ENCODE results near the gene ATP2B2.
A peak's percentile ranks its signal among the peaks of the same experiment; 100 is the strongest.

The ATP2B2 gene

DNA sequence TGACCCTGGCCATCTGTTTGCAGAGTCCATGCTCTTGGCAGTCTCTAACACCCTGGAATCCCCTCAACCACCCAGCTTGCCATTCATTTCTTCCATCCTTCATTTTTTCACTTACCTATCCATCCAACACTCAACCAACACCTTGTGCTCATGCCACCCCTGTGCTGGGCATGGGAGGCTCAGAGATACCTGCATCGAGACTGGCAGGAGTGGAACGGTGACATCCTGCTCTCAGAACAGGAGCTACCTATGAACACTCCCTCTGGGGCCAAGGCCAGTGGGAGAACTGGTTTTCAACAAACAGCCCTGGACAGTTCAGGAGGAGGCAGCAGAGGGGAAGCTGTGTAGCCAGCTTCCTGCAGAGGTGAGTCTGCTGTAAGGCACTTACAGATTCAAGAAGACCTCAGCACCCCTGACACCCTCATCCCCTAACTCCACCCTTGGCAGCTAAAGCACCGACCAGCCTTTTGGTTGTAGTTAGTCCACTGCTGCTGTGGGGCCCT is 19.5 kb upstream of the ATP2B2 start:
- Histone ChIP-seq H3K4me2 (no peak overlapping the region), H3K9me3 (replicated peaks in 1 of 11) (no peaks in the 10 kb centered on the region), H3K27ac (no peak overlapping the region), H3K27me3 (no peaks in the 10 kb centered on the region), H4K20me1 (peaks cover 0 to 5% (median 0%) of the 10 kb centered on the region in 11 experiments; a peak in 1 of 22 replicates), H3K36me3 (no peaks in the 10 kb centered on the region), H3K9ac (no peak overlapping the region), H3K4me3 (no peak overlapping the region), H3K4me1 (peaks cover 0 to 18% (median 14%) of the 10 kb centered on the region in 10 experiments; a peak in 17 of 20 replicates)
- TF ChIP-seq Cebpa-rat (IDR thresholded peaks at IDR 0.05), result no peak

DNA sequence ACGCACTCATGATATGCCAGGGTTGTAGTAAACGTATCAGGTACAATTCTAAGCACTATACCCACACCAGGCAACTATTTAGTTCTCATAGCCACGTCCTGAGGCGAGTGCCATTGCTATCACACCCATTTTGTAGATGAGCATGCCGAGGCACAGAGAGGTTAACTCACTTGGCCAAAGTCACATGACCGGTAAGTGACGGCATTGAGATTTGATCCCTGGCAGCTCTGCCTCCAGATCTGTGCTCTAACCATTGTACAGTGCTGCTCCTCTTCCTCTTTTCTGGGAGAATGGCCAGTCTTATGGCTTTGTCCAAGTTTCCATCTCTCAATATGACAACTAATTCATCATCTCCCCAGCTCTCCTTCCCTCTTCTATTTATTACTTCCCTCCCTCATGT is 18.9 kb upstream of the ATP2B2 start:
- Histone ChIP-seq H3K4me2 (no peak overlapping the region), H3K9me3 (replicated peaks in 1 of 11) (no peaks in the 10 kb centered on the region), H3K36me3 (no peaks in the 10 kb centered on the region), H3K4me3 (no peak overlapping the region), H3K27me3 (no peaks in the 10 kb centered on the region), H4K20me1 (peaks cover 0 to 5% (median 0%) of the 10 kb centered on the region in 11 experiments; a peak in 2 of 22 replicates), H3K4me1 (peaks cover 0 to 18% (median 14%) of the 10 kb centered on the region in 10 experiments; a peak in 17 of 20 replicates), H3K9ac (no peak overlapping the region), H3K27ac (no peak overlapping the region)
- no peak for TF ChIP-seq Cebpa-rat (IDR thresholded peaks at IDR 0.05)

DNA sequence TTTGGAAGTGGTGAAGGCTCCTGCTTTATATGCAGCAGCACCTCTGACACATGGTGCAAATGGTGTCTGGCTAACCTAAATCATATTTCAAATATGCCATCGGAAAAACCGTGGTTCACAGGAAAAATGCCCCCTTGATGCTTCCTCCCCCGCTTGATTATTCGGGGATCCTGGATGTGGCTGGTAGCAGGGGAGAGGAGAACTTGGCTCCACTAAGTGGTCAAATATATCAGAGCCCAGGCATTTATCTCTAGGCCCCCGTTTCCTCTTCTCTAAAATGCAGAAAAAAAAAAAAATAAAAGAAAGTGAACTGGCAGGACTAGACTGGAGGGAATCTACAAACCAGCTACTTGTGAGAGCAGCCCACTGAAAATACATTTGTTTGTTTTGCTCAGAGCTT is 18.2 kb upstream of the ATP2B2 start:
- H3K27ac ChIP-seq, result no peak overlapping the region
- peaks cover 0 to 11% (median 7%) of the 10 kb centered on the region in 10 experiments; a peak in 17 of 20 replicates for H3K4me1 ChIP-seq
- H3K9me3 ChIP-seq (replicated peaks in 1 of 11), result no peaks in the 10 kb centered on the region
- H3K36me3 ChIP-seq, result no peaks in the 10 kb centered on the region
- no peak overlapping the region for H3K4me3 ChIP-seq
- TF ChIP-seq Cebpa-rat (IDR thresholded peaks at IDR 0.05), result no peak
- no peak overlapping the region for H3K4me2 ChIP-seq
- no peaks in the 10 kb centered on the region for H3K27me3 ChIP-seq
- H4K20me1 ChIP-seq, result peaks cover 0 to 5% (median 0%) of the 10 kb centered on the region in 11 experiments; a peak in 2 of 22 replicates
- H3K9ac ChIP-seq, result no peak overlapping the region

DNA sequence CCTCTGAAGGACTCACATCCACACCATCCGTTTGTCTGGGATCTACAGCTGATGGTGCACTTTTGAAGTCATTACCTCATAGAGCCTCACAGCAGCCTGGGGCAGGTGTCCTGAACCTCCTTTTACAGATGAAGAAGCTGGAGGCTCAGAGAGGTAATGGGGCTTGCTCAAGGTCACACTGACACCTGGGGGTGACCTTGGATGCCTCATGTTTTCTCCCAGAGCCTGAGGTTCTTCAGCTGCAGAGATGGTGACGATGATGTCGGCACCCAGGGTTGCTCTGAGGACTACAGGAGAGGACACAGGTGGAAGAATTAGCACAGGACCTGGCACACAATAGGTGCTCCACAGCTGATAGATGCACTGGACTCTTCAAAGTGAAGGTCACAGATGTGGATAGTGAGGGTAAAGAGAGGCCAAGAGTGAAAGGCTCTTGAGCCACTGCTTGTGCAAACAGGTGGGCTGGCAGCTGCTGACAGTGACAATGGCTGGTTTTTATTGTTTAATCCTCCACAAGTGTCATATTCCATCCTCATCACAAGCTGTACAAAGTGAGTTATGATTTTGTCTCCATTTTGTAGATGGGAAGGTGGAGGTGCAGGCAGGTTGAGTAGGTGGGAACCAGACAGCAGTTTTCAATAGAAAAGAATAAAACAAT is 17.4 kb upstream of the ATP2B2 start:
- no peak overlapping the region for H3K4me3 ChIP-seq
- no peak overlapping the region for H3K9ac ChIP-seq
- no peak overlapping the region for H3K27ac ChIP-seq
- H3K9me3 ChIP-seq (replicated peaks in 1 of 11), result no peaks in the 10 kb centered on the region
- no peaks in the 10 kb centered on the region for H3K27me3 ChIP-seq
- H3K36me3 ChIP-seq, result no peaks in the 10 kb centered on the region
- 0 out of 20 replicates have a peak, but pooled peaks cover 0 to 3% (median 0%) of the 10 kb centered on the region in 10 experiments for H3K4me1 ChIP-seq
- H4K20me1 ChIP-seq, result peaks cover 0 to 5% (median 0%) of the 10 kb centered on the region in 11 experiments; a peak in 2 of 22 replicates
- TF ChIP-seq Cebpa-rat (IDR thresholded peaks at IDR 0.05), result no peak
- no peak overlapping the region for H3K4me2 ChIP-seq

DNA sequence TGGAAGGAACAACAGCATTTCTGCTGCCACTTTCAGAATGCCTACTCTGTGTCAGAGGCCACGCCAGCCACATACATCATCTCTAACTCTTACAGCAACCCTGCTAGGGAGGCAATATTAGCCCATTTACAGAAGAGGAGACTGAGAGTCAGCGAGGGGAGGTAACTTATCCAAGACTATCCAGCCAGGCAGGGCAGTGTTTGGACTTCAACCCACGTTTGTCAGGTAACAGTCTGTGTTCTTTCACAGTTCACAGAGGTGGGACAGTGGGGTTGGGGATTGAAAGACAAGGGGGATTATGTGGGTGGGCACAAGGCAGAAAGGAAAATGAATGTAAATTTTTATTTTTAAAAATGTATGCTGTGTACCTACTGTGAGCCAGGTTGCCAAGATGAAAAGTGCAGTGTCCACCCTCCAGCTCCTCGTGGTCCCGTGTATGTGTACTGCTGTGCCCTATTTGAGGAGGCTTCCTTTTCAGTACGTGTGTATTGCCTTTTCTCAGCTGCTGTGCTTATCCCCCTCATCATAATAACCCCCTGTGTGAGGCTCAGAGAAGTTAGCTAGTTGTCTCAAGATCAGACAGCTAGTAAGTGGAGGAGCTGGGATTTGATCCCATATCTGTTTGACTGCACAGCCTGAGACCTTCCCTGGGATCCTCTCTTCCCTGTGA is 16.5 kb upstream of the ATP2B2 start:
- no peaks in the 10 kb centered on the region for H3K27me3 ChIP-seq
- H3K4me2 ChIP-seq, result no peak overlapping the region
- H3K27ac ChIP-seq, result no peak overlapping the region
- H3K4me1 ChIP-seq, result peaks cover 0 to 8% (median 6%) of the 10 kb centered on the region in 10 experiments; a peak in 15 of 20 replicates
- TF ChIP-seq Cebpa-rat (IDR thresholded peaks at IDR 0.05), result no peak
- no peaks in the 10 kb centered on the region for H3K36me3 ChIP-seq
- no peak overlapping the region for H3K9ac ChIP-seq
- no peak overlapping the region for H3K4me3 ChIP-seq
- H3K9me3 ChIP-seq (replicated peaks in 1 of 11), result no peaks in the 10 kb centered on the region
- peaks cover 0 to 5% (median 0%) of the 10 kb centered on the region in 11 experiments; a peak in 2 of 22 replicates for H4K20me1 ChIP-seq

DNA sequence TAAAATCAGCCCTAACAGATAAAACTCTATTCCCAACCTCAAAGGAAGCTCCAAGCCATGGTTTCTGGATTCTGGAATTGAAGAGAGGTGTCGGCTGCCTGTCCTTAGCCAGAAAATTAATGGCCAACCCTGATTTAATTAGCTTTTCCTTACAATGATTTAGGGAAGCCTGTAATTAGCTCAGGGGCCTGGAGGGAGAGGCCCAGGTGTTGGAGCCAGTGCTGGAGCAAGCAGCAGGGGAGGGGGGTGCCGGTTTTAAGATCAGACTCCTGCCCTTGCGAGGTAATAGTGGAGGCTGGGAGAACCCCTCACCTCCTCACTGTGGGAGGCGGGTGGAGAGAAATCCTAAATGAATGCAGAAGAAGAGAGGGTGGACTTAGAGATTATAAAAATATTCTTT is 14.7 kb upstream of the ATP2B2 start:
- Histone ChIP-seq H3K9me3 (replicated peaks in 1 of 11) (no peaks in the 10 kb centered on the region), H3K27me3 (no peaks in the 10 kb centered on the region), H3K9ac (no peak overlapping the region), H4K20me1 (peaks cover 0 to 4% (median 0%) of the 10 kb centered on the region in 11 experiments; a peak in 1 of 22 replicates), H3K4me1 (peaks cover 0 to 26% (median 24%) of the 10 kb centered on the region in 10 experiments; a peak in 17 of 20 replicates), H3K4me3 (no peak overlapping the region), H3K4me2 (no peak overlapping the region), H3K27ac (no peak overlapping the region), H3K36me3 (no peaks in the 10 kb centered on the region)
- TF ChIP-seq Cebpa-rat (IDR thresholded peaks at IDR 0.05), result no peak

DNA sequence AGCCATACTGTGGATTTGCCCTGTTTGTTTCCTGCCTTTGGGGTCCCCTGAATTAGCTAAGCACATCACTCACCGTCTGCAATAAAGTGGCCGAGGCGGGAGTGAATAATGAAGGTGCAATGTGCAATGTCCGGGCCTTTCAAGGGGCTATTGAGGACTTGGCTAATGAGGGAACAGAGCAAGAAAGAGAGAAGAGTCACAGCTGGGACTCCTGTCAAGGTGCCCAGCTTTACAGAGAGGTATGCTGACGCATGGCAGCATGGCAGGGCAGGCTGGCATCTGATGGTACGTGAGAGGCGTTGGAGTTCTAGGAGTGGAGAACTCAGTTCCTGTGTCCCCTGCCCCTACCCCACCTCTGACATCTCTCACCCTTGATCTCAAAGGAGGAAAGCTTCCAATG is 13.8 kb upstream of the ATP2B2 start:
- no peak for TF ChIP-seq Cebpa-rat (IDR thresholded peaks at IDR 0.05)
- peaks cover 0 to 4% (median 0%) of the 10 kb centered on the region in 11 experiments; a peak in 1 of 22 replicates for H4K20me1 ChIP-seq
- 0 out of 22 replicates have a peak overlapping the region, but pooled peaks of 1 of the 11 experiments have one; percentile 1 for H3K9ac ChIP-seq
- no peak overlapping the region for H3K4me3 ChIP-seq
- no peaks in the 10 kb centered on the region for H3K9me3 ChIP-seq (replicated peaks in 1 of 11)
- peaks cover 0 to 35% (median 31%) of the 10 kb centered on the region in 10 experiments; a peak in 17 of 20 replicates for H3K4me1 ChIP-seq
- no peak overlapping the region for H3K4me2 ChIP-seq
- no peak overlapping the region for H3K27ac ChIP-seq
- no peaks in the 10 kb centered on the region for H3K27me3 ChIP-seq
- no peaks in the 10 kb centered on the region for H3K36me3 ChIP-seq

DNA sequence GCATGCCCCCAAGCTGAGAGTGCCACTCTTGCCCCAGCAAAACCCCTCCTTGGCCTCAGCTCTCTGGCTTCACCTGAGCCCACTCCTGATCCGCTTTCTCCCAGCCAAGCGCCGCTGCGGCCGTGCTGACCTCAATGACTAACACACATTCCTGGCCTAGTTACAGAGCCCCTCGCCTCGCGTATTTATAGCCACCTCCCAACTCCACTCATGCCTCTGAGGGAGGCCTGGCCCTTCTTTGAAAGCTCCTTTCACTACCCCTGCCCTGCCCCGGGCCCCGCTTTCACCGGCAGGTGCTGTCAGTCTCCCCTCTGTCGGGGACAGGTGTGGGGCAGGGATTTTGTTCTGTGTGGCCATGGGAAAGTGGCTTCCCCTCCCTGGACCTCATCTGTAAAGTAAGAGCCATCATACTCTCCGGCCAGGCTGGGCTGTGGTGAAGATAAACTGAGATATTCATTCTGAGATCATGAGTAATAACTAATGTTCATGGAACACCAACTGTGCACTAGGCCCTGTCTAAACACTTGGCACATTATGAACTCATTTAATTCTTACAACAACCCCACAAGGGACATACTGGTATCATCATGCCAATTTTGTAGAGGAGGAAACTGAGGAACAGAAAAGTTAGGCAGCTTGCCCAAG is 13.2 kb upstream of the ATP2B2 start:
- TF ChIP-seq Cebpa-rat (IDR thresholded peaks at IDR 0.05), result no peak
- Histone ChIP-seq H3K27ac (no peak overlapping the region), H3K4me2 (no peak overlapping the region), H3K9me3 (replicated peaks in 1 of 11) (no peaks in the 10 kb centered on the region), H3K4me1 (peaks cover 0 to 36% (median 31%) of the 10 kb centered on the region in 10 experiments; a peak in 17 of 20 replicates), H3K36me3 (no peaks in the 10 kb centered on the region), H4K20me1 (peaks cover 0 to 4% (median 0%) of the 10 kb centered on the region in 11 experiments; a peak in 1 of 22 replicates), H3K27me3 (no peaks in the 10 kb centered on the region), H3K9ac (no peak overlapping the region; a peak in 1 of 22 replicates), H3K4me3 (no peak overlapping the region)

DNA sequence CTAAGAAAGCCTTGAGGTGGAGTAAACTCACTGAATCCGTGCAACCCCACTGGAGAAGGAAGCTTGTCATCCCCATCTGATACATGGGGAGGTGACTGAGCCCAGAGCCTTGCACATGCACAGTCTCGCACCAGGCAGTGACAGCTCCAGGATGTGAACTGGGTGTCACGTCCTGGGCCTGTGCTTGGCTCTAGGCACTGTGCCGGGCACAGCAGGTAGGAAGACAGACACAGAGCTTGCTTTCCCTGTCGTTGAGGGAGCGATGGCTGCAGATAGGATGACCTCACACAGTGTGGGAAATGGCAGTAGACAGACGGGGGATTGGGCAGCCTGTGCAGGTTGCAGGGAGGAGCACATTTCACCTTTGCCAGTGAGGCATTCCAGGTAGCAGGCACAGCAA is 12.2 kb upstream of the ATP2B2 start:
- H3K27me3 ChIP-seq, result no peaks in the 10 kb centered on the region
- peak overlapping the region in 4 of 11 experiments; percentile 49 to 64 (median 59); a peak in 4 of 22 replicates for H3K4me2 ChIP-seq
- no peak overlapping the region for H3K4me3 ChIP-seq
- no peak overlapping the region for H3K9ac ChIP-seq
- no peaks in the 10 kb centered on the region for H3K9me3 ChIP-seq (replicated peaks in 1 of 11)
- TF ChIP-seq Cebpa-rat (IDR thresholded peaks at IDR 0.05), result no peak
- peaks cover 0 to 36% (median 31%) of the 10 kb centered on the region in 10 experiments; a peak in 17 of 20 replicates for H3K4me1 ChIP-seq
- H4K20me1 ChIP-seq, result peaks cover 0 to 4% (median 0%) of the 10 kb centered on the region in 11 experiments; a peak in 1 of 22 replicates
- no peak overlapping the region for H3K27ac ChIP-seq
- no peaks in the 10 kb centered on the region for H3K36me3 ChIP-seq

Measured in BLaER1 treated with 17β-estradiol and CSF1 and Interleukin-3, amounts not matched to agents 10 nM and 100 nM (cell line).